ENCODE data around the gene AJAP1. TPM values are rescaled to one million over a fixed set of nuclear protein-coding genes. Genes with fewer than 3 reads are reported as not detected.

Gene AJAP1
- total RNA-seq, 1 experiment from 2014 or later, result not detected

DNA sequence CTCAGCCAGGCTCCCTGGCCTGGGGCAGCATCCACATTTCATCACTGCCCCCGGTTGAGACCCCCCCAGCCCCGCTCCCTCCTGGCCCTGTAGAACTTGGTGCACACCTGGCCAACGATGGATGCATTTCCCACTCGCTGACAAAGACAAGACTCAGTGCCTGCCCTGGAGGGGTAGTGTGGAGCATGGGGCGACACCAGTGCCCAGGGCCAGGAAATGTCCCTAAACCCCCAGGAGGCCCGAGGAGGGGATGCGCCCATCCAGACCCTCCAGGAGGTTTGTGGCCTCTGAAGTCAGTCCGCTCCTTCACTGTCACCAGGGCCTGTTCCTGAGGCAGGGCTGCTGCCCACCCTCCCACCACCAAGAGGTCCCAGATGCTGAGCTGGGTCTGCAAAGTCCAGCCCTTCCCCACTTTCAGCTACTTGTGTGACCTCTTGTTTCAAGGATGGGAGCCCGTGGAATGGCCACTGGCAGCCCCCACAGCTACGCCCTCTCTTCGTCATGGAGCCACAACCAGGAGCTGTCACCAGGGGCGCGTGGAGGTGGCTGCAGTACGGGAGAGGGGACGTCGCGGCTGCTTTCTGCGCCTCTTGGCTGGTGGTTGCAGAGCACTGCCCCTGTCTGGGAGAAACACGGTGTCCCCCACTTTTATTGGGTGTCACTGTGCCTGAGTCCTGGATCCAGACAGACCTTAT is 35.7 kb downstream of the AJAP1 start:
- TF ChIP-seq, protein P1, sequence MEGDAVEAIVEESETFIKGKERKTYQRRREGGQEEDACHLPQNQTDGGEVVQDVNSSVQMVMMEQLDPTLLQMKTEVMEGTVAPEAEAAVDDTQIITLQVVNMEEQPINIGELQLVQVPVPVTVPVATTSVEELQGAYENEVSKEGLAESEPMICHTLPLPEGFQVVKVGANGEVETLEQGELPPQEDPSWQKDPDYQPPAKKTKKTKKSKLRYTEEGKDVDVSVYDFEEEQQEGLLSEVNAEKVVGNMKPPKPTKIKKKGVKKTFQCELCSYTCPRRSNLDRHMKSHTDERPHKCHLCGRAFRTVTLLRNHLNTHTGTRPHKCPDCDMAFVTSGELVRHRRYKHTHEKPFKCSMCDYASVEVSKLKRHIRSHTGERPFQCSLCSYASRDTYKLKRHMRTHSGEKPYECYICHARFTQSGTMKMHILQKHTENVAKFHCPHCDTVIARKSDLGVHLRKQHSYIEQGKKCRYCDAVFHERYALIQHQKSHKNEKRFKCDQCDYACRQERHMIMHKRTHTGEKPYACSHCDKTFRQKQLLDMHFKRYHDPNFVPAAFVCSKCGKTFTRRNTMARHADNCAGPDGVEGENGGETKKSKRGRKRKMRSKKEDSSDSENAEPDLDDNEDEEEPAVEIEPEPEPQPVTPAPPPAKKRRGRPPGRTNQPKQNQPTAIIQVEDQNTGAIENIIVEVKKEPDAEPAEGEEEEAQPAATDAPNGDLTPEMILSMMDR (IDR thresholded peaks at IDR 0.05), result no peak
- no peak for TF ChIP-seq SIN3A (IDR thresholded peaks at IDR 0.05; ENCODE audit: borderline replicate concordance, insufficient read depth, low read depth, low read length)
- CTCF ChIA-PET, result no interaction called here
- intact Hi-C loops (cut with micrococcal nuclease; ENCODE audit: unreplicated experiment) (no loop called here), in situ Hi-C loops (cut with HindIII; ENCODE audit: low pct_unique_long_range_greater_than_20kb, low sequenced_read_pairs) (no loop called here)
- no peaks in the 10 kb centered on the region for H3K9me3 ChIP-seq (ENCODE audit: control insufficient read depth, insufficient read depth, low read depth, low read length)
- no peak overlapping the region for H3K27ac ChIP-seq (ENCODE audit: low read length)
- H3K36me3 ChIP-seq (ENCODE audit: control insufficient read depth, insufficient read depth, low read length), result no peaks in the 10 kb centered on the region
- no TSS peak for BruUV-seq (replicated peaks)
- POLR2A ChIA-PET, result no interaction called here
- H3K4me1 ChIP-seq (ENCODE audit: control insufficient read depth, insufficient read depth, low read length), result no peaks in the 10 kb centered on the region
- no peak overlapping the region for H3K4me3 ChIP-seq (ENCODE audit: low read depth in 2 of 2, low read length in 2 of 2)
- no peaks in the 10 kb centered on the region for H3K27me3 ChIP-seq (ENCODE audit: control insufficient read depth, insufficient read depth, low read length)
- DNase-seq (ENCODE audit: low read depth, low spot score), result no peak
- no peak for ATAC-seq

DNA sequence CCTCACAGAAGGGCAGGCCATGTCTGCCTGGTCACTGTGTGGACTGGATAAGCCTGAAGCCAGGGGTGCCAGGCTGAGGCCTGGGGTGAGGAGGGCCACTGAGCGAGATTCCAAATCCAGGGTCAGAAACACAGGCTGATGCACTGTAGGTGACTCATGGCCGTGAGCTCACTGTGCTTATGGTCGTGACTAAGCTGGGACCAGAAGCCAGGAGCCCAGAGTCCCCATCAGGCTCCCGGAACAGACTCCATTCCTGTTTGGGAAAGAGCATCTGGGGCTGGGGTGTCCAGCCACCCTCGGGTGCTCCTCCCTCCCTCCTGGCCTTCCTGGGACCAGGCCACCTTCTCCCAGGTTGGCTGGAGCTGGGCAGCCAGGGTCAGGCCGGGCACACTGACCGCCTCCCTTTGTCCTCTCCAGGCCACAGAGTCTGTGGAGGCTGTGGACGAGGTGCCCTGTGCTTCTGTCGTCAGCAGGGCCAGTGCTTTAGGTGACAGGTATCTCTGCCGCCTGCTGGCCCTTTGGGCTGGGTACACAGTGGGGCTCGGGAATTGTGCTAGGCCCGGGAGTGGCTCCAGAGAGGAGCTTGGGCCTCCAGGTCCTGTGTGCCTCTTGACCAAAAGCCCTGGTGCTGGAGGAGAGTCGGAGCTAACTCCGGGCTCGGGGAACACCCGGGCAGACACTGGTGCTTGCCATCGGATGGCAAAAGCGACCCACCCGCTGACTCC is 36.7 kb downstream of the AJAP1 start:
- TF ChIP-seq TCF7L2 (IDR thresholded peaks at IDR 0.05; ENCODE audit: low read depth, low read length) (no peak), POLR2AphosphoS5 (IDR thresholded peaks at IDR 0.05; ENCODE audit: low read depth, low read length) (no peak), SIN3A (IDR thresholded peaks at IDR 0.05; ENCODE audit: borderline replicate concordance, insufficient read depth, low read depth, low read length) (no peak)
- TF ChIP-seq, protein P1 (IDR thresholded peaks at IDR 0.05), result no peak
- TF ChIP-seq, protein P2, sequence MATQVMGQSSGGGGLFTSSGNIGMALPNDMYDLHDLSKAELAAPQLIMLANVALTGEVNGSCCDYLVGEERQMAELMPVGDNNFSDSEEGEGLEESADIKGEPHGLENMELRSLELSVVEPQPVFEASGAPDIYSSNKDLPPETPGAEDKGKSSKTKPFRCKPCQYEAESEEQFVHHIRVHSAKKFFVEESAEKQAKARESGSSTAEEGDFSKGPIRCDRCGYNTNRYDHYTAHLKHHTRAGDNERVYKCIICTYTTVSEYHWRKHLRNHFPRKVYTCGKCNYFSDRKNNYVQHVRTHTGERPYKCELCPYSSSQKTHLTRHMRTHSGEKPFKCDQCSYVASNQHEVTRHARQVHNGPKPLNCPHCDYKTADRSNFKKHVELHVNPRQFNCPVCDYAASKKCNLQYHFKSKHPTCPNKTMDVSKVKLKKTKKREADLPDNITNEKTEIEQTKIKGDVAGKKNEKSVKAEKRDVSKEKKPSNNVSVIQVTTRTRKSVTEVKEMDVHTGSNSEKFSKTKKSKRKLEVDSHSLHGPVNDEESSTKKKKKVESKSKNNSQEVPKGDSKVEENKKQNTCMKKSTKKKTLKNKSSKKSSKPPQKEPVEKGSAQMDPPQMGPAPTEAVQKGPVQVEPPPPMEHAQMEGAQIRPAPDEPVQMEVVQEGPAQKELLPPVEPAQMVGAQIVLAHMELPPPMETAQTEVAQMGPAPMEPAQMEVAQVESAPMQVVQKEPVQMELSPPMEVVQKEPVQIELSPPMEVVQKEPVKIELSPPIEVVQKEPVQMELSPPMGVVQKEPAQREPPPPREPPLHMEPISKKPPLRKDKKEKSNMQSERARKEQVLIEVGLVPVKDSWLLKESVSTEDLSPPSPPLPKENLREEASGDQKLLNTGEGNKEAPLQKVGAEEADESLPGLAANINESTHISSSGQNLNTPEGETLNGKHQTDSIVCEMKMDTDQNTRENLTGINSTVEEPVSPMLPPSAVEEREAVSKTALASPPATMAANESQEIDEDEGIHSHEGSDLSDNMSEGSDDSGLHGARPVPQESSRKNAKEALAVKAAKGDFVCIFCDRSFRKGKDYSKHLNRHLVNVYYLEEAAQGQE (IDR thresholded peaks at IDR 0.05; ENCODE audit: insufficient read depth in 1 of 2, low read depth in 2 of 2, low read length in 1 of 2), result no peak
- DNase-seq (ENCODE audit: low read depth, low spot score) (no peak), ATAC-seq (peak; percentile 47)
- in situ Hi-C loops (cut with HindIII; ENCODE audit: low pct_unique_long_range_greater_than_20kb, low sequenced_read_pairs), result no loop called here
- no peaks in the 10 kb centered on the region for H3K27me3 ChIP-seq (ENCODE audit: control insufficient read depth, insufficient read depth, low read length)
- intact Hi-C loops (cut with micrococcal nuclease; ENCODE audit: unreplicated experiment), result no loop called here
- no peaks in the 10 kb centered on the region for H3K36me3 ChIP-seq (ENCODE audit: control insufficient read depth, insufficient read depth, low read length)
- no peak overlapping the region for H3K27ac ChIP-seq (ENCODE audit: low read length)
- BruUV-seq (replicated peaks), result no TSS peak
- ChIA-PET POLR2A (no interaction called here), CTCF (no interaction called here)
- H3K4me1 ChIP-seq (ENCODE audit: control insufficient read depth, insufficient read depth, low read length), result no peaks in the 10 kb centered on the region
- H3K9me3 ChIP-seq (ENCODE audit: control insufficient read depth, insufficient read depth, low read depth, low read length), result no peaks in the 10 kb centered on the region
- H3K4me3 ChIP-seq (ENCODE audit: low read depth in 2 of 2, low read length in 2 of 2), result no peak overlapping the region

Data from Panc1 (cell line).